ENCODE measurements around the gene MED9.

DNA sequence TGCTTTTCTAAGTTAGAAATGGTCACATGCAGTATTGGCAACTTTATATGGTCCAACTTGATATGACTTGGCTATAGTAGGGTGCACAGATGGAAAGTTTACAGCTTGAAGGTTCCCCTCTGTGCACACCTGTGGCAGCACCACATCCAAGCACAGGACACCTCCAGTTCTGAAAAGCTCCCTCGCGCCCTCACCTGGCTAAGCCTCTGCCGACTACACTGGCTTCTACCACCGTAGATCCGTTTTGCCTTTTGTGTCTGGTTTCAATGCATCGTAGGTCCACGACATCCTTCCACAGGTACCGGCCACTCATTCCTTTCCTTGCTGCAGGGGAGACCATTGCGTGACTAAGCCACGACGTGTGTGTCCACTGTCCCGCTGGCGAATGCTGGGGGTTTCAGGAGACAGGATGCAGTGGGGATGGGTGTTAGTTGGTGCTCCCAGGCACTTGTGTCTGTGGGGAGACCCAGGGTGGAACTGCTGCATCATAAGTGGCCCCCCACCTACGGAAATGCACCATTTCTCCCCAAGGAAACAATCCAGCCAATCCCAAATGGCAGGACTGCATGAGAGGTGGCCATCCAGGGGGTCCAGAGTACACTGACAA, 24.3 kb downstream of the MED9 start:
- TF ChIP-seq POLR2A (IDR thresholded peaks at IDR 0.05), result no peak
- TF ChIP-seq, protein P1, sequence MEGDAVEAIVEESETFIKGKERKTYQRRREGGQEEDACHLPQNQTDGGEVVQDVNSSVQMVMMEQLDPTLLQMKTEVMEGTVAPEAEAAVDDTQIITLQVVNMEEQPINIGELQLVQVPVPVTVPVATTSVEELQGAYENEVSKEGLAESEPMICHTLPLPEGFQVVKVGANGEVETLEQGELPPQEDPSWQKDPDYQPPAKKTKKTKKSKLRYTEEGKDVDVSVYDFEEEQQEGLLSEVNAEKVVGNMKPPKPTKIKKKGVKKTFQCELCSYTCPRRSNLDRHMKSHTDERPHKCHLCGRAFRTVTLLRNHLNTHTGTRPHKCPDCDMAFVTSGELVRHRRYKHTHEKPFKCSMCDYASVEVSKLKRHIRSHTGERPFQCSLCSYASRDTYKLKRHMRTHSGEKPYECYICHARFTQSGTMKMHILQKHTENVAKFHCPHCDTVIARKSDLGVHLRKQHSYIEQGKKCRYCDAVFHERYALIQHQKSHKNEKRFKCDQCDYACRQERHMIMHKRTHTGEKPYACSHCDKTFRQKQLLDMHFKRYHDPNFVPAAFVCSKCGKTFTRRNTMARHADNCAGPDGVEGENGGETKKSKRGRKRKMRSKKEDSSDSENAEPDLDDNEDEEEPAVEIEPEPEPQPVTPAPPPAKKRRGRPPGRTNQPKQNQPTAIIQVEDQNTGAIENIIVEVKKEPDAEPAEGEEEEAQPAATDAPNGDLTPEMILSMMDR (IDR thresholded peaks at IDR 0.05), result no peak
- no peak for TF ChIP-seq EP300 (IDR thresholded peaks at IDR 0.05)
